ENCODE results near the gene CCDC28B.

- TF ChIP-seq POLR2A (IDR thresholded peaks at IDR 0.05) = peak; percentile 5 to 35
- no peak for TF ChIP-seq CTCF (IDR thresholded peaks at IDR 0.05 in 4 of 5, conservative IDR thresholded peaks at IDR 0.05 in 1 of 5)
These were observed 838 bp downstream of the CCDC28B start for GRCh38 chr1:32201011-32201855.
